ENCODE measurements around the gene NKD2.
"Not testable (repeated sequence)": the region's sequence is repeated elsewhere in the genome, so short reads cannot be mapped to it uniquely, and the experiment has no call there.

Gene NKD2

GRCh38 chr5:1075931-1076330 lies 67.3 kb downstream of the NKD2 start:
- no peak for DNase-seq

GRCh38 chr5:1076406-1076805 lies 67.8 kb downstream of the NKD2 start:
- DNase-seq, result no peak

GRCh38 chr5:1077026-1077425 lies 68.4 kb downstream of the NKD2 start:
- DNase-seq, result no peak

GRCh38 chr5:1077491-1078020 lies 69.0 kb downstream of the NKD2 start:
- DNase-seq, result no peak

- no peak for DNase-seq
Observed at GRCh38 chr5:1078206-1078605, 69.6 kb downstream of the NKD2 start.

- no peak for DNase-seq
Observed at GRCh38 chr5:1078851-1079250, 70.2 kb downstream of the NKD2 start.

GRCh38 chr5:1079486-1079885 lies 70.9 kb downstream of the NKD2 start:
- DNase-seq, result no peak

- DNase-seq, result no peak
Observed at GRCh38 chr5:1079961-1080360, 71.4 kb downstream of the NKD2 start.

- DNase-seq, result no peak
Observed at GRCh38 chr5:1080432-1080831, 71.8 kb downstream of the NKD2 start.

- DNase-seq, result no peak
Observed at GRCh38 chr5:1081519-1081918, 72.9 kb downstream of the NKD2 start.

GRCh38 chr5:1083026-1083425 lies 74.4 kb downstream of the NKD2 start:
- DNase-seq, result not testable (repeated sequence)

- no peak for DNase-seq
Observed at GRCh38 chr5:1083823-1084605, 75.4 kb downstream of the NKD2 start.

- DNase-seq, result no peak
Observed at GRCh38 chr5:1085391-1085790, 76.8 kb downstream of the NKD2 start.

GRCh38 chr5:1086137-1086536 lies 77.5 kb downstream of the NKD2 start:
- DNase-seq, result no peak

GRCh38 chr5:1086871-1087270 lies 78.3 kb downstream of the NKD2 start:
- DNase-seq, result no peak

- no peak for DNase-seq
Observed at GRCh38 chr5:1087428-1087827, 78.8 kb downstream of the NKD2 start.

GRCh38 chr5:1088031-1088430 lies 79.4 kb downstream of the NKD2 start:
- no peak for DNase-seq
